K562 (cell line): ENCODE measurements around the gene CDCP1. TPM values are rescaled to one million over a fixed set of nuclear protein-coding genes. Genes with fewer than 3 reads are reported as not detected.

Experiments
- ARNT ChIP-seq, 2 experiments: fragments of 450-650 bp; IDR thresholded peaks; 2 replicates each; pipeline ENCODE4 v1.6.1; 2016; ENCODE audit warnings: mild to moderate bottlenecking in 1 of 2
- BRF1 ChIP-seq: IDR thresholded peaks from 3 replicates; pipeline ENCODE4 v1.6.1; 2011; ENCODE audit warnings: borderline replicate concordance, mild to moderate bottlenecking; ENCODE audit not compliant: insufficient read length; ENCODE audit errors: extremely low read depth
- CHCHD3 ChIP-seq: fragments of 250-450 bp; sonication (Bioruptor Pico); IDR thresholded peaks from 2 replicates; pipeline ENCODE4 v2.1.2; 2022; ENCODE audit warnings: mild to moderate bottlenecking
- DPF2 ChIP-seq: fragments of 450-650 bp; IDR thresholded peaks from 2 replicates; pipeline ENCODE4 v1.6.1; 2016
- FOXJ2 ChIP-seq: fragments of 200-800 bp; sonication (Bioruptor generic); IDR thresholded peaks from 2 replicates; pipeline ENCODE4 v1.6.1; 2016; ENCODE audit warnings: missing genetic modification characterization, missing compliant biosample characterization
- HDAC2 ChIP-seq: fragments of 450-650 bp; IDR thresholded peaks from 2 replicates; pipeline ENCODE4 v1.6.1; 2016; ENCODE audit warnings: mild to moderate bottlenecking
- HOXB6 ChIP-seq: fragments of 250-450 bp; sonication (Bioruptor Pico); IDR thresholded peaks from 2 replicates; pipeline ENCODE4 v1.5.1; 2022; ENCODE audit warnings: mild to moderate bottlenecking, borderline replicate concordance
- KAT2B ChIP-seq: IDR thresholded peaks from one replicate; pipeline ENCODE4 v1.6.1; 2012; ENCODE audit warnings: low read depth, mild to moderate bottlenecking, control low read depth, inconsistent platforms, low read length, moderate library complexity
- MLX ChIP-seq, 2 experiments: fragments of 450-650 bp in 1 of 2; sonication (generic) in 1 of 2; formaldehyde crosslinking; conservative IDR thresholded peaks; 2 replicates each; pipeline versions ENCODE4 v1.4.0 to v1.8.1; 2020 to 2022; ENCODE audit warnings: mild to moderate bottlenecking in 1 of 2, missing genetic modification reagents in 1 of 2
- SIRT6 ChIP-seq: IDR thresholded peaks from one replicate; pipeline ENCODE4 v1.6.1; 2012; ENCODE audit warnings: low read depth, mild to moderate bottlenecking, control low read depth, inconsistent platforms, low read length, moderate library complexity
- SMARCA4 ChIP-seq: fragments of 450-650 bp; IDR thresholded peaks from 2 replicates; pipeline ENCODE4 v1.6.1; 2016
- ZKSCAN3 ChIP-seq: fragments of 250-450 bp; sonication (Bioruptor Pico); IDR thresholded peaks from 2 replicates; pipeline ENCODE4 v1.4.0; 2020
- ZNF121 ChIP-seq: sonication (generic); formaldehyde crosslinking; conservative IDR thresholded peaks from 2 replicates; pipeline ENCODE4 v1.8.0; 2022; ENCODE audit warnings: missing genetic modification reagents
- ZNF274 ChIP-seq: IDR thresholded peaks from 2 replicates; pipeline ENCODE4 v1.6.1; 2011; ENCODE audit warnings: low read depth, mild to moderate bottlenecking, low read length, moderate library complexity, borderline replicate concordance
- ZNF79 ChIP-seq: fragments of 250-450 bp; sonication (Bioruptor Pico); IDR thresholded peaks from 2 replicates; pipeline ENCODE4 v1.4.0; 2020; ENCODE audit warnings: low read depth, mild to moderate bottlenecking, moderate library complexity
- ZSCAN29 ChIP-seq: fragments of 450-650 bp; IDR thresholded peaks from 2 replicates; pipeline ENCODE4 v1.6.1; 2017
- polyA plus RNA-seq, 8 experiments: library from polyadenylated mRNA; depleted of rRNA in 4 of 8; stranded (reverse) in 5 of 8; unstranded in 3 of 8; fragments of >200 nt; fragmentation: Nextera tagmentation in 2 of 8; fragmentation: Illumina TruSeq in 1 of 8; extraction: Ambion mirVana in 2 of 8; extraction: Trizol in 1 of 8; gene quantifications; 2 replicates each; pipeline versions ENCODE4 v1.2.1 to v1.2.3, GENCODE V29; 2011 to 2014; ENCODE audit warnings: inconsistent platforms in 1 of 8, missing spikeins in 1 of 8
- total RNA-seq, 7 experiments: library from RNA; depleted of rRNA in 6 of 7; stranded (reverse); fragments of >200 nt in 6 of 7; fragmentation: Illumina TruSeq in 2 of 7; extraction: Trizol in 2 of 7; gene quantifications; 2 replicates each; pipeline versions ENCODE4 v1.2.1 to v1.2.3, GENCODE V29; 2011 to 2021; ENCODE audit warnings: low replicate concordance in 1 of 7

Gene CDCP1
- total and polyA plus RNA-seq, 9 of the 15 experiments (the other 6 are each of a cell fraction or from before 2014, with no cell fraction given), result 3.9 to 16.4 (median 5.2) TPM

GRCh38 chr3:45182915-45183871 lies 37.0 kb upstream of the CDCP1 start (continued):
- TF ChIP-seq ZSCAN29 (no peak), ZNF121 (CRISPR knock-in tag) (no peak), FOXJ2 (tag) (no peak), MLX (CRISPR knock-in tag; conservative IDR thresholded peaks at IDR 0.05) (no peak), HDAC2 (peak; percentile 49), ARNT (IDR thresholded peaks at IDR 0.05) (no peak), ZNF79 (CRISPR knock-in tag) (no peak), CHCHD3 (no peak), ZKSCAN3 (no peak), HOXB6 (CRISPR knock-in tag) (no peak), BRF1 (no peak), SMARCA4 (peak; percentile 83), KAT2B (no peak), SIRT6 (no peak), ZNF274 (no peak), DPF2 (peak; percentile 90)
- TF ChIP-seq, all 486 proteins: peak for 70
